ENCODE data around the gene SMR3A.

The SMR3A gene

DNA sequence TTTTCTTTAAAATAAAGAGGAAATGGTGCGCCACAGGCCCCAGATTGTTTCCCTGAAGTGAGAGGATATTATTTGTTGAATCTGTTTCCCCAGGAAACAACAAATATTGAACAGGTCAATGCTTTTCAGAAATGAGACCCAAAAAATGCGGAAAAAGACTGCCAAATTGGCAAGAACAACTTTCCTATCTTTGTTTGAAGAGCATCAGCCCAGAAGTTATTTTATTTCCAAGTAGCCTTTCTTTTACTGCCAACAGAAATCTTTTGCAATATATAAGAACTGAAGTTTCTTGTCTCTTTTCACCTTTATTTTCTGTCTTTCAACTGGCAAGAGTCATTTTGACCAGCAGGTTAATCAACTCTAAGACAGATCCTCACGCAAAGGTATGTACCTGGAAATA lies at the start of gene SMR3A:
TSS of gene SMR3A (plus strand) at position 301 of the 400 bp plus-strand sequence. CDS start 1,356 bp downstream, outside the sequence.
- DNase-seq, result no peak

DNA sequence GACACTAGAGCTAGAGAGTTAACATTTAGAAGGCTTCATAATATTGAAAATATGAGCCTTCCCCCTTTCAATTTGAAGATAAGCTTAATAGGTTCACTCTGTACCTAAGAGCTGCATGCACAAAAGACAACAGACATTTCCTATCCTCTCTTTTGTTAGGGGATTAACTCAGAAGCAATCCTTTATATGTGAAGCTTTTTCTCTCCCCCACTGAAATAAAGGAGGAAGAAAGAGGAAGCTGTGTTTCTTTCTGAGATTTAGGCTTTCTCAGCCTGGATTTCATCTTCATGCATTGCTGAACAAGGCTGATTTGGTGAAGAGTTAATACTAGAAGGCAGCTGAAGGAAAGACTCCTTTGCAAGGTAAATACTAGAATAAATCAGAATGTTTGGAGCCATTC lies 46.8 kb upstream of the SMR3A start:
- DNase-seq, result no peak

DNA sequence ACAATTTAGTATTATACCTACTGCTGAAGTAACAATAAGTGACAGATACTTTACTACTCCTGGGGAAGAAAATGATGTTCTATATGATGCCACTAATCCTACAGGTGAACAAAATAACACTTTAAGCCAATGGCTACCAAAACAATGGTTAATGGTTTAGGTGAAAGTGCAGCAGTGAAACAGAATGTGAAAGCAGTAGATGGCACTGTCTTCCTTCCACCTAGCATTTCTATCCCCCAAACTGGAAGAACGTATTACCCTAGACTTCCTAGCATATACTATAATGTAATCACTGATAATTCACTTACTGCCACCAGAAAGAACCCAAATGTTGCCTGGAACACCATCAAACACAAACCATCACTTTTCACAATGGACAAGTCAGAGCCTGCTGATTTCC lies 44.6 kb upstream of the SMR3A start:
- no peak for DNase-seq

DNA sequence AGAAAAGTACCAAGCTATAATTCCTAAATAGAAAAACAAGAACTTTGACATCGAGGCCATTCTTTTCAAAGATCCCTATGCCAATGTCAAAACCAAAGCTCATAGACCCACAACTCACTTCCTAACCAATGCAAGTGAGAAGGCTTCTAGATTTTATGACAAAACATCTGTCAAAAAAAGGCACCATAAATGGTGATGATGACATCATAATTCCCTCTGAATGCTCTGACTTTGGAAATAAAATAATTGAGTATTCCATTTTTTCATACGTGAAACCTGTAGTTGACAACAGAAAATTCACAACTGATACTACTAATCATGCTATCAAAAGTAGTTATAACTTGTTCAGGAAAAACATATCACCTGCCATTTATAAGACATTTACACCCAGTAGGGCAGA lies 34.5 kb upstream of the SMR3A start:
- no peak for DNase-seq

DNA sequence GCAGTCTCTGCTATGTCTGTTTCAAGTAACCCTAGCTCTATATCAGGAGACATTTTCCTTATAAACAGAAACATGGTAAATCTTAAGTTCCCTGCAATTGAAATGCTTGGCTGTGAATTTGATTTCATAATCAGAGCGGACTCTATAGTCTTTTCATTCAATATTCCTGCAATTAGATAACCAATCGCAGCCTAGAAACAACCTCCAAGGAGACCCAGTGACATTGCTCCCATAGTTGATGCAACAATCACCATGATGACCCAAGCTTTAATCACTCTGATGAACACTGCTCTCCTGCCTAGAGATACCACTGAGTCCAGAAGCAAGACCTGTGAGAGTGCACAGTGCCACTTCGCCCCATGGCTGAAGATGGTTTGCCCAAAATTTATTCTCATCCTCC lies 25.9 kb upstream of the SMR3A start, which contains the start of gene CABS1:
TSS of gene CABS1 (plus strand) at position 301 of the 400 bp plus-strand sequence. CDS start at position 360, 59 bp downstream.
- no peak for DNase-seq

DNA sequence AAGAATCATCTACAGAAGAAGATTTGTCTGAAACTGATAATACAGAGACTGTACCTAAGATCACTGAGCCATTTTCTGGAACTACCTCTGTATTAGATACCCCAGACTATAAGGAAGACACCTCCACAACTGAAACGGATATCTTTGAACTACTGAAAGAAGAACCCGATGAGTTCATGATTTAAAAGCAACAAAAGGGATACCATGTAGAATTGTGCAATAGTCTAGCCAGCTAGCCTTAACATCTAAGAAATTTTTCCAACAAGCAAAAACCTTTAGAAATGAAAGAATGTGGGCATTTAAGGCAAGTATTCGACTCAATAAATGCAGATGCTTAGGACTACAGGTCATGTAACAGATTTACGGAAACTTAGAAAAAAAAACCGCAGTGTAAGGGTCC lies 24.5 kb upstream of the SMR3A start:
- no peak for DNase-seq

DNA sequence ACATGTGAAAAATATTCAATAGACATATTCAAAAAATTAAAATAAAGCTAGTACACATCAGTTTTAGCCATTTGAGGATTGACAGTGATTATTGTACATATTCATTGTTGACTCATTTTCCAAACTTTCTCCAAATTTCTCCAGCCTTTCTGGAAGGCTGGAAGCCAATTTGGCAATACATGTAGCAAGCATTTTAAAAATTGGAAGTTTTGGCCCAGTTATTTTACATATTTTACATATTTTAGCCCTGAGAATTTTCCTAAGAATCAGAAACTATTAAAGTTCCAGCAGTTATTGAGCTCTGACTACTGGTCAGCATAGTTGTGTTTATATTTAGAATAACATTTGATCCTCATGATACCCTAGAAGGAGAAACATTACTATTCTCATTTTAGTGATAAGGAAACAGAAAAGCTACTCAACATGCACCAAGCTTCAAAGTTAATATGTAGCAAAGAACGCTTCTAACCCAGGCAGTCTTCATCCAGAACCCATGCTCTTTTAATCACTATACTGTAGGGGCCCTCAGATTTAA lies 22.6 kb upstream of the SMR3A start:
- no peak for DNase-seq

DNA sequence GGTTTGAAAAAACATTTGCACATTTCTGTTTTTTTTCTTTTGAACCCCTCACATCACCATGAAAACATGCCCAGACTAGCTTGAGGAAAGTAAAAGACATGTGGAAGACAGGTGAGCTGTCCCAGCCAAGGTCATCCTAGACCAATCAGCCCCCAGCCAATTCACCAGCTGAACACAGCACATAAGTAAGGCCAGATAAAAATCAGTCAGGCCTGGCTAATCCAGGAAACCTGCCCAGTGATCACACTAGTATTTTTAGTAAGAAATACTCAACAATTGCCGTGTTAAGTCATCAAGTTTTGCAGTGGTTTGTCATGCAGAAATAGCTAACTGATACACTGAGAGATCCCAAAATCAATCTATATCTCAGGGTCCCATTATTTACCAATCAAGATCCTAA lies 4.4 kb upstream of the SMR3A start:
- no peak for DNase-seq

DNA sequence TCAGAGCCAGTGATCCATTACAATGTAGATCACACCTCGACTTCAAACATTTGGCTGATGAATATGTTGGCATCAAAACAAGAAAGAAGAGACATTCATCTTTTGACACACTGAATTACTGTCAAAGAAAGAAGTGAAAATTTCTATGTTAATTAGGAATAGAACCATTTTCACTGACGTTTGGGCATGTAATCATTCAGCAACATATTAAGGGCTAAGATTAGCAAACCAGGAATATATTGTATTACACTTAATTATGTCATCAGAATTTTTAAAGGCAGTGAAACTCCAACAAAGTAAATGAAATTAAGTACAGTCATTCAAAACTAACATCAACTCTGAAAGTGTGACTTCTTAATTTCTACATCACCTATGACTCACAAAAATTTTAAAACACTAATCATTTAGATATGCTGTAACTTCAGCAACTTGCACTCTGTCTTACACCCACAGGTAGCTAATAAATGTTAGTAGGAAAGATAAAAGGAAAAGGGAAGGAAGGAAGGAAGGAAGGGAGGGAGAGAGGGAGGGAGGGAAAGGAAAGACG lies 1.4 kb upstream of the SMR3A start:
- DNase-seq, result no peak

DNA sequence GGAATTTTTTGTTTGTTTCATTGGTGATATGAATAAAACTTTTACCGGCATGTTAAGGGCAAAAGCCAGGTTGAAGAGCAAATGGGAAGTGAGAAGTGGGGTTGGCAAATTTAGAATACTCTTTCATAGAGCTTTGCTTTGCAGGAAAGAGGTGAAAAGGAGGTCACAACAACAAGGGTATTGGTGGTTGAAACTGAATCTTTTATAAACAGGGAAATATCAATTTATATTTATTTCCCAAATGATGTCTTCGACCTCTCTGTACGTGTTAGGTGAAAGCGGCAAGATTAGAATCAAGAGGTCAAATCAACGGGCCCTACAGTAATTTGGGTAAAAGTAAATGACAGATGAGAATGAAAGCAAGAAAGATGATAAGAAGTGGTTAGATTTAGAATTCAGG lies 3.4 kb downstream of the SMR3A start:
- DNase-seq, result no peak

DNA sequence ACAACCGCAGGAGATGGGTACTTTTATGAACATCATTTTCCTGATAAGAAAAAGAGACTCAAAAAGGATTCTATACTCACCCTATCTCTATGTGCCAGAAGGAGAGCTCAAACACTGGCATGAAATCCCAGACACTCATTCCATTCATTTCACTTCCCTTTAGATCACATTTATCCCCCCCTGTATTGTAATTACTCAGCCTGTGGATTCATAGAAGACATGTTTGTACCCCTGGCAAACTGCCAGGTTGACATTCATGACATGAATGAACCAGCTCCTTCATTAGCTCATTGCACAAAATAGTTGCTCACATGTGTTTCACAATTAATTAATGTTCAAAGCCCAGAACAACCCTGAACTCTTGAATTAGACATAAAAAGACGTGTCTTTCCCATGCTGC lies 4.9 kb downstream of the SMR3A start:
- DNase-seq, result no peak

DNA sequence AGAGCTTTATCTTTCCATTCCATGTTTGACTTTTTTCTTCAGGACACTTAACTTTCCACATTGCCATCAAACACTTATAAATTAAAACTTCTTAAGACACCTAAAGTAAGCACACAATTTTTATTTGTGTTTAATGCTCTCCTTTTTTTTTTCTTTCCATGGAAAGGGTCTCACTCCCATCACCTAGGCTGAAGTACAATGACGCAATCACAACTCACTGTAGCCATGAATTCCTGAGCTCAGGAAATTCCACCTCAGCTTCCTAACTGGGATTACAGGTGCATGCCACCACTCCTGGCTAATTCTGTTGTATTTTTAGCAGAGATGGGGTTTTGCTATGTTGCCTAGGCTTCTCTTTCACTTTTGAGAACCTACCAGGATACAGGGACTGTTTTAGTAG lies 7.3 kb downstream of the SMR3A start:
- no peak for DNase-seq

DNA sequence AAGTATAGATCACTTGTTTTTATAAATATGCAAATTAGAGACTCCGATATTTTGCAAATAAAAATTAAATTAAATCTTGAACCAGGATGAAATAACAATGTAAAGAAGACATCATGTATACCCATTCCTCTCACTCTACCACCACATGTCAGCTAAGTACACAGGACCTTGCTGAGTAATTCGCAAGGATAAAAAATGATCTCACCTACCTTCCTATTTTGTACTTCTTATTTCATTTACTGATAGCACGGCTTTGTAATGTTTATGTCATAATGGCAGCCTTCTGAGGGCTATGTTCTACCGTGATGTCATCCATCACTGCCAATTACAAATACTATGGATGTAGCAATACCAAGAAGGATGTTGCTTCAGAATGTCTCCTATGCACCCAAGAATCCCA lies 11.4 kb downstream of the SMR3A start:
- DNase-seq, result no peak

DNA sequence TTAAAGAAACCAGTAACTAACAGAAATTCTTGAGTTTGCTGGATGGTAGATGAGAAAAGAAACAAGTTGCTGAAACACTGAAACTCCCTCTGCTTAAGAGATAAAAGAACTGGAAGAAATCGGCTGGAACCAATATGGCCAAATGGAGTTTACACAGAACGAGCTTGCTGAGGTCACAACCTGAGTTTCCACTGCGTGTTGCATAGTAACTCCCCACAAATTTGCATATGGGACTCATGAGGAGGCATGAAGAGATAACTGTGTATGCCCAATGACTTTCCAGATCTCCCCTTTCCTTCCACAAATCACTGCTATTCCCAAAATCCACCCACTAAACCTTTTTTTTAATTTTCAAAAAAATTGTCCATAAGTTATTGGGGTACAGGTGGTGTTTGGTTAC lies 12.2 kb downstream of the SMR3A start:
- no peak for DNase-seq

DNA sequence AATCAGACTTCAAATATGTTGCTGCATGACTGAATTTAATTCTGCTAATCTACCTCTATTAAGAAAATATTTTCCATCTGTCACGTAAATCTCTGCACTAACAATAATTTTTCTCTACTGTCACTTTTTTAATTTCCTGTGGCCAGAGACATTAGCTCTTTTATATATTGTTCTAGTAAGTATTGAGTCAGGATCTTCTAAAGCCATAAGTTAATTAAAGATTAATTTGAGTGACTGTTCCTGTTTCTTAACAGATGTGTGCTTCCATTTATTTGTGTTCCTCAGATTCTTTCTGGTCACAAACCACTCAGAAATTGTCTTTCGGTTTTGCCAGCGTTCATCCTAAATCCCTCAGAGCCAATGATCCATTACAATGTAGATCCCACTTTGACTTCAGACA lies 20.0 kb downstream of the SMR3A start:
- DNase-seq, result no peak

DNA sequence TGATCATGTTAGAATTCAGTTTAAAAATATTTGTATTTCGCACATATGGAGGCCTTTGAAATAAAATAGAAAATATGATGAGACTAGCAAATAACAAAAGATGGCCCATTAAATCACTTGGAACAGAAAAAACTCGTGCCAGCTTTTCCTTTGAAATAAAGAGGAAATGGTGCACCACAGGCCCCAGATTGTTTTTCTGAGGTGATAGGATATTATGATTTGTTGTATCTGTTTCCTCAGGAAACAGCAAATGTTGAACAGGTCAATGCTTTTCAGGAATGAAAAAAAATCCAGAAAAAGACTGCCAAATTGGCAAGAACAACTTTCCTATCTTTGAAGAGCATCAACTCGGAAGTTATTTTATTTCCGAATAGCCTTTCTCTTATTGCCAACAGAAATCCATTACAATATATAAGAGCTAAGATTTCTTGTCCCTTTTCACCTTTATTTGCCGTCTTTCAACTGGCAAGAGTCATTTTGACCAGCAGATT lies 22.2 kb downstream of the SMR3A start, which contains the start of gene SMR3B:
TSS of gene SMR3B (plus strand) at position 441 of the 491 bp plus-strand sequence. CDS start 1,380 bp downstream, outside the sequence.
- no peak for DNase-seq

DNA sequence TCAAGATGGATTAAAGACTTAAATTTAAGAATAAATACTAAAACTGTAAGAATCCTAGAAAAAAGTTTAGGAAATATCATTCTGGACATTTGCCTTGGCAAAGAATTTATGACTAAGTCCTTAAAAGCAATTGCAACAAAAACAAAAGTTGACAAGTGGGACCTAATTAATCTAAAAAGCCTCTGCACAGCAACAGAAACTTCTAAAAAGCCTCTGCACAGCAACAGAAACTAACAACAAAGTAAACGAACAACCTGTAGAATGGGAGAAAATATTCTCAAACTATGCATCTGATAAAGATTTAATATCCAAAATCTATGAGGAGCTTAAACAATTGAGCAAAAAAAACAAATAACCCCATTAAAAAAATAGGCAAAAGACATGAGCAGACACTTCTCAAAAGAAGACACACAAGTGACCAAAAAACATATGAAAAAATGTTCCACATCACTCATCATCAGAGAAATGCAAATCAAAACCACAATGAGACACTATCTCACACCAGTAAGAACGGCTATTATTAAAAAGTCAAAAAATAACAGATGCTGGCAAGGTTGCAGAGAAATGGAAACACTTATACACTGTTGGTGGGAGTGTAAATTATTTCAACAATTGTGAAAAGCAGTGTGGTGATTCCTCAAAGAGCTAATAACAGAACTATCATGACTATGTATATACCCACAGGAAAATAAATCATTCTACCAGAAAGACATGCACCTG lies 31.7 kb downstream of the SMR3A start:
- no peak for DNase-seq

DNA sequence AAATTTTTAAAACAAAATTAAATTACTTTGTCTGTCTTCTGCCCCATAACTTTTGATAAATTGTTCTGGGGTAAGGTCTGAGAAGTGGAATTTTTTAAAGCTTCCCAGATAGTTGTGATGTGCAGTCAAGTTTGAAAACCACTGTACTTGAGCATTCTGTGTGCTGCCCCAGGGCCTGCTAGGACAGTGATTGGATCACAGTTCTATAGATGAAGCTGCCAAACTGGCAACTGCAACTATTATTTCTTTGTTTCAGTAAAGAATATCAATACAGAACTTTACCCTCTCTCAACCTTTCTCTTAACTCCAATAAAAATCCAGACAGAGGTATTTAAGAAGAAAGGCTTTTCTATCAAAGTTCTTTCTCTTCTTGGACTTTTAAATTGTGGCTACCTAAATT lies 37.0 kb downstream of the SMR3A start, which contains the start of gene OPRPN:
TSS of gene OPRPN (plus strand) at position 361 of the 400 bp plus-strand sequence. CDS start 1,346 bp downstream, outside the sequence.
- DNase-seq, result no peak

DNA sequence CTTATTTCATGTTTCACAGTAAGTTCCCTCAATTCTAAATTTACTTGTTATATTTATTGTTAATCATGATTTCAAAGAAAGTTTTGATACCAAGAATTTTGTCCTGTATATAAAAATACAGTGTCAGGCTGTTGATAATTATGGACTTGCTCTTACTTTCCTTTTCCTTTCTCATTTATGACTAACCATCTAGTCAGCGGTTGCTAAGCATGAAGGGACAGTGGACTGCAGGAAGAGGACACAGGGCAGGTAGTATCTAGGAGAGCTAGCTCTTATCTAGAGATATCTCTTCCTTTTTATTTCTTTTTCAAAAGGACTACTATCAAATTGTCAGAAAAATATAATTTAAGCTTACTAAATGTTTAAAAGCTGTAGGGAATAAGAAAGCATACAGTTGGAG lies 38.8 kb downstream of the SMR3A start:
- no peak for DNase-seq

DNA sequence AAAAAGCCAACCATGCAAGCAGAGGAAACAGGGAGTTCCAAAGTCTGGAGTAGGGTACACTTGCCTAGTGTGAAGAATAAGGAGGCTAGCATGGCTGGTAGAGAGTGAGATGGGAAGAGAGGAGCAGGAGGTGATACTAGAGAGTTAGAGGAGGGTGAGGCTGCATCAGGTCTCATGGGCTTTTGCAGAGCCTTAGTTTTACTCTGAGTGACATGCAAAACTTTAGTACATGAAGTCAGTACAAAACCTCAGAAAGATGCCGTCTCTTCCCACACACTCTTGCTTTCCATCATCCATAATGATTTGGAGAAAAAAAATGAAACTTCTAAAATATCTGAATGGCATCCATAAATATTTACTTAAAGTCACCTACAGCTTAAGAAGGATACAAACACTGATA lies 42.2 kb downstream of the SMR3A start:
- no peak for DNase-seq

DNA sequence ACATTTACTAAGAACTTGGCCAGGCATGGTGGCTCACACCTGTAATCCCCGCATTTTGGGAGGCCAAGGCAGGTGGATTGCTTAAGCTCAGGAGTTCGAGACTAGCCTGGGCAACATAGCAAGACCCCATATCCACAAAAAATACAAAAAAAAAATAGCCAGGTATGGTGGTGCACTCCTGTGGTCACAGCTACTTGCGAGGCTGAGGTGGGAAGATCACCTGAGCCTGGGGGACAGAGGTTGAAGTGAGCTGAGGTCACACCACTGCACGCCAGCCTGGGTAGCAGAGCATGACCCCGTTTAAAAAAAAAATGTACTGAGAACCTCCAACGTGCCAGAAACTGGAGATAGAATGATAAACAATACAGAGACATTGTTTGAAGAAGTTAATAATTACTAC lies 45.2 kb downstream of the SMR3A start:
- no peak for DNase-seq
